ENCODE results near the gene TTC7B. TPM values are rescaled to one million over a fixed set of nuclear protein-coding genes. Genes with fewer than 3 reads are reported as not detected.

Gene TTC7B
- total and polyA plus RNA-seq, 2 of the 8 experiments (the other 6 are each of a cell fraction or from before 2014, with no cell fraction given): 23.7 to 34.0 TPM

DNA sequence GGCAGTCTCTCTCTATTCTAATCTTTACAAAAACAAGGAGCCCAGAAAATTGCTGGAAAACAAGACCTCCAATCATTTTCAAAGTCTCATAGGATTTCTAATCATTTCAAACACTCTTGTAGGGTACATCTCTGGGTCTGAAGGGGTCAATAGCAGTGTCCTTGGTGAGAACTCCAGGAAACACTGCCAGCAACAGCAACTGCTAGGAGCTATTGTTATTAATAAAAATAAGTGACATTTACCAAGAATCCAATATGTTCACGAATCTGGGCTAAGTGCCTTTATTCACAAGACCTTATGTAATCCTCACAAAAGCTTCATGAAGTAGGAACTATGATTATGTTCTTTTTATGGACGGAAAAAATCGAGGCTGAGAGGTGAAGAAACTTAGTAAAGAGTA is 72.8 kb downstream of the TTC7B start:
- Histone ChIP-seq H4K20me1 (replicated peaks in 1 of 2; ENCODE audit: control insufficient read depth in 1 of 2, insufficient read depth in 2 of 2, low read length in 2 of 2) (no peaks in the 10 kb centered on the region), H3K4me3 (ENCODE audit: extremely low read depth in 1 of 4, insufficient read depth in 2 of 4, low read depth in 3 of 4, low read length in 4 of 4) (no peak overlapping the region), H2AFZ (ENCODE audit: low read length) (no peak overlapping the region), H3K56ac (replicated peaks; ENCODE audit: insufficient read length, low read depth, low read length) (no peak overlapping the region), H3K4me1 (replicated peaks in 1 of 4; ENCODE audit: control insufficient read depth in 3 of 4, insufficient read depth in 4 of 4, low read length in 3 of 4) (no peaks in the 10 kb centered on the region), H2BK20ac (ENCODE audit: low read length) (no peak overlapping the region), H3K23me2 (ENCODE audit: low read depth, low read length) (no peaks in the 10 kb centered on the region), H2BK12ac (ENCODE audit: low read depth, low read length) (no peak overlapping the region), H3K9me3 (ENCODE audit: insufficient read depth in 2 of 2, low read depth in 1 of 2, low read length in 1 of 2) (0 out of 4 replicates have a peak, but pooled peaks cover 0 to 2% of the 10 kb centered on the region in 2 experiments), H4K8ac (ENCODE audit: extremely low read depth, insufficient read depth, low read length) (no peak overlapping the region), H4K91ac (replicated peaks; ENCODE audit: insufficient read length, low read length) (no peak overlapping the region), H2BK120ac (replicated peaks; ENCODE audit: low read depth, low read length) (no peak overlapping the region), H3K27me3 (replicated peaks in 1 of 4; ENCODE audit: control insufficient read depth in 3 of 4, extremely low read depth in 1 of 4, insufficient read depth in 3 of 4, low read length in 3 of 4) (no peaks in the 10 kb centered on the region), H3K9ac (replicated peaks in 1 of 4; ENCODE audit: extremely low read depth in 1 of 4, low read depth in 3 of 4, low read length in 3 of 4) (no peak overlapping the region), H3K4me2 (ENCODE audit: insufficient read depth in 1 of 2, low read depth in 2 of 2, low read length in 2 of 2) (no peak overlapping the region), H2AK5ac (ENCODE audit: low read depth, low read length) (no peak overlapping the region), H2BK15ac (ENCODE audit: low read length) (no peak overlapping the region), H3K27ac (ENCODE audit: low read depth, low read length) (no peak overlapping the region), H3K79me1 (ENCODE audit: low read depth, low read length) (no peaks in the 10 kb centered on the region), H4K5ac (ENCODE audit: insufficient read length, low read depth, low read length) (no peak overlapping the region), H3K36me3 (ENCODE audit: control insufficient read depth in 2 of 4, insufficient read depth in 4 of 4, low read length in 3 of 4) (no peaks in the 10 kb centered on the region; a peak in 1 of 8 replicates), H2BK5ac (ENCODE audit: low read depth, low read length) (no peak overlapping the region), H3K79me2 (ENCODE audit: control insufficient read depth in 1 of 2, insufficient read depth in 2 of 2, low read length in 2 of 2) (no peaks in the 10 kb centered on the region), H3K18ac (ENCODE audit: extremely low read depth, low read length) (no peak overlapping the region), H3K4ac (replicated peaks; ENCODE audit: insufficient read length, low read depth, low read length) (no peak overlapping the region), H3K23ac (ENCODE audit: insufficient read length) (no peak overlapping the region), H3K14ac (ENCODE audit: insufficient read length) (no peak overlapping the region)
- ChIA-PET POLR2A (ENCODE audit: partially characterized antibody) (no interaction called here), CTCF (ENCODE audit: partially characterized antibody) (interaction anchor here (1.0 to 4.5 kb wide), 6 partner anchors 9 to 282 kb away, joined by 3 to 32 read pairs (median 3); no protein-coding TSS in a partner anchor)
- FAIRE-seq (no peak), DNase-seq (ENCODE audit: low read depth in 1 of 2, low spot score in 2 of 2) (no peak)
- WGBS, 2 experiments (ENCODE audit: extremely low coverage in 1 of 2, insufficient coverage in 1 of 2, insufficient read length in 1 of 2, insufficient replicate concordance in 2 of 2, low coverage in 1 of 2, low lambda C conversion rate in 2 of 2, missing lambda C conversion rate in 1 of 2): 78% methylated on average over 3 of the region's 3 CpGs; no CpG with 5 or more reads in 1 of the 2 experiments
- TF ChIP-seq YY1 (IDR thresholded peaks at IDR 0.05; ENCODE audit: low read depth, low read length) (no peak), CBX8 (IDR thresholded peaks at IDR 0.05; ENCODE audit: borderline replicate concordance, low read depth, low read length) (no peak), CHD1 (IDR thresholded peaks at IDR 0.05; ENCODE audit: low read depth, low read length) (no peak)
